GM23338 (cell line): ENCODE measurements around the gene PSMB8. TPM values are rescaled to one million over a fixed set of nuclear protein-coding genes. Genes with fewer than 3 reads are reported as not detected.

Source experiments
- ATAC-seq: fragments of 200-7000 bp; cut with Tn5 transposase; 3 replicates; pipeline ENCODE4 v1.9.1; 2020
- DNase-seq: peaks from one replicate; pipeline ENCODE4 v3.0.0-alpha.2; 2015; ENCODE audit warnings: low spot score
- H2AFZ ChIP-seq: fragments of 200-600 bp; sonication (generic); 2 replicates; pipeline ENCODE4 v1.8.0; 2016; ENCODE audit warnings: antibody characterized with exemption, mild to moderate bottlenecking, moderate library complexity
- H3F3A ChIP-seq: fragments of 200-600 bp; sonication (generic); replicated peaks from 2 replicates; pipeline ENCODE4 v1.8.0; 2017; ENCODE audit warnings: antibody characterized with exemption, mixed run types, low read depth
- H3K27ac ChIP-seq: fragments of 200-600 bp; sonication (generic); 2 replicates; pipeline ENCODE4 v1.6.1; 2016; ENCODE audit warnings: low read depth
- H3K27me3 ChIP-seq: fragments of 200-600 bp; sonication (generic); 2 replicates; pipeline ENCODE4 v1.8.0; 2016; ENCODE audit warnings: mild to moderate bottlenecking, mixed run types, moderate library complexity; ENCODE audit not compliant: insufficient read depth
- H3K36me3 ChIP-seq: fragments of 200-600 bp; sonication (generic); 2 replicates; pipeline ENCODE4 v1.8.0; 2016; ENCODE audit warnings: mild to moderate bottlenecking; ENCODE audit not compliant: insufficient read depth
- H3K4me1 ChIP-seq: fragments of 200-600 bp; sonication (generic); 2 replicates; pipeline ENCODE4 v1.8.0; 2016; ENCODE audit warnings: mild to moderate bottlenecking, moderate library complexity; ENCODE audit not compliant: insufficient read depth
- H3K4me2 ChIP-seq: fragments of 200-600 bp; sonication (generic); 2 replicates; pipeline ENCODE4 v1.7.1; 2017; ENCODE audit warnings: mixed run types
- H3K4me3 ChIP-seq: fragments of 200-600 bp; sonication (generic); 2 replicates; pipeline ENCODE4 v1.6.1; 2016; ENCODE audit warnings: mixed run types
- H3K79me2 ChIP-seq: fragments of 200-600 bp; sonication (generic); replicated peaks from 2 replicates; pipeline ENCODE4 v1.8.0; 2017; ENCODE audit warnings: mild to moderate bottlenecking; ENCODE audit not compliant: insufficient read depth
- H3K9me2 ChIP-seq: fragments of 200-600 bp; sonication (generic); 2 replicates; pipeline ENCODE4 v1.8.0; 2017; ENCODE audit not compliant: insufficient read depth
- H4K20me1 ChIP-seq: fragments of 200-600 bp; sonication (generic); replicated peaks from 2 replicates; pipeline ENCODE4 v1.8.0; 2017; ENCODE audit warnings: mild to moderate bottlenecking; ENCODE audit not compliant: insufficient read depth
- H3K27ac Mint-ChIP-seq: 2 replicates; pipeline ENCODE4 v1.8.0; 2020; ENCODE audit warnings: inconsistent platforms, mild to moderate bottlenecking, moderate library complexity, mixed read lengths
- H3K27me3 Mint-ChIP-seq: 3 replicates; pipeline ENCODE4 v1.8.0; 2022; ENCODE audit warnings: low read depth, mild to moderate bottlenecking, moderate library complexity, mixed read lengths, inconsistent platforms; ENCODE audit not compliant: insufficient read depth, poor library complexity
- H3K36me3 Mint-ChIP-seq: 3 replicates; pipeline ENCODE4 v1.8.0; 2021; ENCODE audit warnings: low read depth, mild to moderate bottlenecking, inconsistent platforms, moderate library complexity, mixed read lengths
- H3K4me1 Mint-ChIP-seq: 3 replicates; pipeline ENCODE4 v1.8.0; 2020; ENCODE audit warnings: mild to moderate bottlenecking, inconsistent platforms, mixed read lengths
- H3K4me3 Mint-ChIP-seq: 3 replicates; pipeline ENCODE4 v1.8.0; 2021; ENCODE audit warnings: moderate library complexity, mild to moderate bottlenecking, inconsistent platforms, mixed read lengths
- H3K9me3 Mint-ChIP-seq: 3 replicates; pipeline ENCODE4 v1.8.0; 2020; ENCODE audit warnings: moderate library complexity, mild to moderate bottlenecking, inconsistent platforms, mixed read lengths
- JUNB ChIP-seq: IDR thresholded peaks from one replicate; pipeline ENCODE4 v1.6.1; 2016; ENCODE audit warnings: antibody characterized with exemption; ENCODE audit not compliant: unreplicated experiment
- POLR2AphosphoS5 ChIP-seq: IDR thresholded peaks from 2 replicates; pipeline ENCODE4 v1.6.1; 2016; ENCODE audit warnings: antibody characterized with exemption, low read depth
- STAT1 ChIP-seq: IDR thresholded peaks from one replicate; pipeline ENCODE4 v1.6.1; 2016; ENCODE audit warnings: antibody characterized with exemption; ENCODE audit not compliant: unreplicated experiment
- polyA plus RNA-seq: library from polyadenylated mRNA; unstranded; fragments of >200 nt; fragmentation: Nextera tagmentation; extraction: Ambion mirVana; gene quantifications from 2 replicates; pipeline ENCODE4 v1.2.1, GENCODE V29; 2016
- total RNA-seq: library from RNA; depleted of rRNA; stranded (reverse); fragments of >200 nt; shearing (Covaris generic); gene quantifications from 2 replicates; pipeline ENCODE4 v1.2.3, GENCODE V29; 2014
- TF ChIP-seq, protein P1 (sequence below): fragments of 250-450 bp; sonication (Bioruptor Pico); IDR thresholded peaks from 2 replicates; pipeline ENCODE4 v1.5.0; 2020; ENCODE audit warnings: mild to moderate bottlenecking, moderate library complexity

PSMB8 gene
- total and polyA plus RNA-seq, 2 experiments from 2014 or later, result 16.5 to 27.6 TPM

DNA sequence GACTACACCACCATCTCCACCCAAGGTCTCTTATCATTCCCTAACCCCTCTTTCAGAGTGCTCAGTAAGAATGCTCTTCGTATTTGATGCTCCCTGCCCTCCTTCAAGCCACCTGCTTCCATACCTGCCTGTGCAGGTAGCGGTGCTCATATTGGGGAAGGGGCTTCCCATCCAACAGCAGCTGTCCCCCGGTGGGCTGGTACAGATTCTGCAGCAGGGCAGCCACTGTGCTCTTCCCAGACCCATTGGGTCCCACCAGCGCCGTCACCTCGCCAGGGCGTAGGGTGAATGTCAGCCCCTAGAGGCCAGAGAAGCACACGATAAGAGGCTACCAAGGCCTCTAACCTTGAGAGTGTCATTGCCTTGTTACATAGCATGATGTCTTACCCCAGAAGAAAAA lies 3.9 kb upstream of the PSMB8 start (continued):
- TF ChIP-seq, protein P1, sequence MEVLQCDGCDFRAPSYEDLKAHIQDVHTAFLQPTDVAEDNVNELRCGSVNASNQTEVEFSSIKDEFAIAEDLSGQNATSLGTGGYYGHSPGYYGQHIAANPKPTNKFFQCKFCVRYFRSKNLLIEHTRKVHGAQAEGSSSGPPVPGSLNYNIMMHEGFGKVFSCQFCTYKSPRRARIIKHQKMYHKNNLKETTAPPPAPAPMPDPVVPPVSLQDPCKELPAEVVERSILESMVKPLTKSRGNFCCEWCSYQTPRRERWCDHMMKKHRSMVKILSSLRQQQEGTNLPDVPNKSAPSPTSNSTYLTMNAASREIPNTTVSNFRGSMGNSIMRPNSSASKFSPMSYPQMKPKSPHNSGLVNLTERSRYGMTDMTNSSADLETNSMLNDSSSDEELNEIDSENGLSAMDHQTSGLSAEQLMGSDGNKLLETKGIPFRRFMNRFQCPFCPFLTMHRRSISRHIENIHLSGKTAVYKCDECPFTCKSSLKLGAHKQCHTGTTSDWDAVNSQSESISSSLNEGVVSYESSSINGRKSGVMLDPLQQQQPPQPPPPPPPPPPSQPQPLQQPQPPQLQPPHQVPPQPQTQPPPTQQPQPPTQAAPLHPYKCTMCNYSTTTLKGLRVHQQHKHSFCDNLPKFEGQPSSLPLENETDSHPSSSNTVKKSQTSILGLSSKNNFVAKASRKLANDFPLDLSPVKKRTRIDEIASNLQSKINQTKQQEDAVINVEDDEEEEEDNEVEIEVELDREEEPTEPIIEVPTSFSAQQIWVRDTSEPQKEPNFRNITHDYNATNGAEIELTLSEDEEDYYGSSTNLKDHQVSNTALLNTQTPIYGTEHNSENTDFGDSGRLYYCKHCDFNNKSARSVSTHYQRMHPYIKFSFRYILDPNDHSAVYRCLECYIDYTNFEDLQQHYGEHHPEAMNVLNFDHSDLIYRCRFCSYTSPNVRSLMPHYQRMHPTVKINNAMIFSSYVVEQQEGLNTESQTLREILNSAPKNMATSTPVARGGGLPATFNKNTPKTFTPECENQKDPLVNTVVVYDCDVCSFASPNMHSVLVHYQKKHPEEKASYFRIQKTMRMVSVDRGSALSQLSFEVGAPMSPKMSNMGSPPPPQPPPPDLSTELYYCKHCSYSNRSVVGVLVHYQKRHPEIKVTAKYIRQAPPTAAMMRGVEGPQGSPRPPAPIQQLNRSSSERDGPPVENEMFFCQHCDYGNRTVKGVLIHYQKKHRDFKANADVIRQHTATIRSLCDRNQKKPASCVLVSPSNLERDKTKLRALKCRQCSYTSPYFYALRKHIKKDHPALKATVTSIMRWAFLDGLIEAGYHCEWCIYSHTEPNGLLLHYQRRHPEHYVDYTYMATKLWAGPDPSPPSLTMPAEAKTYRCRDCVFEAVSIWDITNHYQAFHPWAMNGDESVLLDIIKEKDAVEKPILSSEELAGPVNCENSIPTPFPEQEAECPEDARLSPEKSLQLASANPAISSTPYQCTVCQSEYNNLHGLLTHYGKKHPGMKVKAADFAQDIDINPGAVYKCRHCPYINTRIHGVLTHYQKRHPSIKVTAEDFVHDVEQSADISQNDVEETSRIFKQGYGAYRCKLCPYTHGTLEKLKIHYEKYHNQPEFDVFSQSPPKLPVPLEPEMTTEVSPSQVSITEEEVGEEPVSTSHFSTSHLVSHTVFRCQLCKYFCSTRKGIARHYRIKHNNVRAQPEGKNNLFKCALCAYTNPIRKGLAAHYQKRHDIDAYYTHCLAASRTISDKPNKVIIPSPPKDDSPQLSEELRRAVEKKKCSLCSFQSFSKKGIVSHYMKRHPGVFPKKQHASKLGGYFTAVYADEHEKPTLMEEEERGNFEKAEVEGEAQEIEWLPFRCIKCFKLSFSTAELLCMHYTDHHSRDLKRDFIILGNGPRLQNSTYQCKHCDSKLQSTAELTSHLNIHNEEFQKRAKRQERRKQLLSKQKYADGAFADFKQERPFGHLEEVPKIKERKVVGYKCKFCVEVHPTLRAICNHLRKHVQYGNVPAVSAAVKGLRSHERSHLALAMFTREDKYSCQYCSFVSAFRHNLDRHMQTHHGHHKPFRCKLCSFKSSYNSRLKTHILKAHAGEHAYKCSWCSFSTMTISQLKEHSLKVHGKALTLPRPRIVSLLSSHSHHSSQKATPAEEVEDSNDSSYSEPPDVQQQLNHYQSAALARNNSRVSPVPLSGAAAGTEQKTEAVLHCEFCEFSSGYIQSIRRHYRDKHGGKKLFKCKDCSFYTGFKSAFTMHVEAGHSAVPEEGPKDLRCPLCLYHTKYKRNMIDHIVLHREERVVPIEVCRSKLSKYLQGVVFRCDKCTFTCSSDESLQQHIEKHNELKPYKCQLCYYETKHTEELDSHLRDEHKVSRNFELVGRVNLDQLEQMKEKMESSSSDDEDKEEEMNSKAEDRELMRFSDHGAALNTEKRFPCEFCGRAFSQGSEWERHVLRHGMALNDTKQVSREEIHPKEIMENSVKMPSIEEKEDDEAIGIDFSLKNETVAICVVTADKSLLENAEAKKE (CRISPR knock-in tag), result no peak
- TF ChIP-seq POLR2AphosphoS5, result no peak

GRCh38 chr6:32847004-32847403 lies 3.2 kb upstream of the PSMB8 start:
- peaks cover 24% of the 10 kb centered on the region for H3K27me3 ChIP-seq
- DNase-seq (no peak), ATAC-seq (no peak)
- no peaks in the 10 kb centered on the region for H4K20me1 ChIP-seq
- no peaks in the 10 kb centered on the region for H3K9me2 ChIP-seq
- no peaks in the 10 kb centered on the region; the same call in 2 of the 3 replicates for H3K9me3 Mint-ChIP-seq
- H3K4me1 Mint-ChIP-seq, result peaks cover 17% of the 10 kb centered on the region
- no peaks in the 10 kb centered on the region for H3K79me2 ChIP-seq
- no peak overlapping the region for H3K4me3 ChIP-seq
- H3K4me3 Mint-ChIP-seq, result no peak overlapping the region; the same call in 2 of the 3 replicates
- no peak overlapping the region for H3K27ac ChIP-seq
- no peak overlapping the region for H3K27ac Mint-ChIP-seq
- TF ChIP-seq POLR2AphosphoS5 (no peak), JUNB (no peak), STAT1 (no peak)
- H3K36me3 Mint-ChIP-seq, result peaks cover 23% of the 10 kb centered on the region; the same call in 2 of the 3 replicates
- H2AFZ ChIP-seq, result no peak overlapping the region
- peaks cover 4% of the 10 kb centered on the region for H3K36me3 ChIP-seq
- peaks cover 21% of the 10 kb centered on the region for H3K27me3 Mint-ChIP-seq
- H3K4me1 ChIP-seq, result peaks cover 7% of the 10 kb centered on the region
- H3F3A ChIP-seq, result 0 out of 2 replicates have a peak, but pooled peaks cover 2% of the 10 kb centered on the region
- no peak overlapping the region for H3K4me2 ChIP-seq
